ENCODE results near the gene FOXP4. TPM values are rescaled to one million over a fixed set of nuclear protein-coding genes. Genes with fewer than 3 reads are reported as not detected.

Gene FOXP4
- total RNA-seq, 1 donor from 2014 or later: 26.9 TPM

- no peak overlapping the region for H3K4me3 Mint-ChIP-seq (ENCODE audit: unreplicated experiment)
- no peaks in the 10 kb centered on the region for H3K36me3 Mint-ChIP-seq (ENCODE audit: unreplicated experiment)
- peaks cover 16% of the 10 kb centered on the region for H3K27me3 Mint-ChIP-seq (ENCODE audit: unreplicated experiment)
- no peak for TF ChIP-seq CTCF (IDR thresholded peaks at IDR 0.05)
- no peaks in the 10 kb centered on the region for H3K9me3 Mint-ChIP-seq (ENCODE audit: unreplicated experiment)
- no peak for DNase-seq (ENCODE audit: extremely low spot score, unreplicated experiment)
- H3K27ac Mint-ChIP-seq (ENCODE audit: unreplicated experiment): no peak overlapping the region
- peaks cover 38% of the 10 kb centered on the region for H3K4me1 Mint-ChIP-seq (ENCODE audit: unreplicated experiment)
Observed at GRCh38 chr6:41529970-41530369, 16.2 kb upstream of the FOXP4 start.

DNA sequence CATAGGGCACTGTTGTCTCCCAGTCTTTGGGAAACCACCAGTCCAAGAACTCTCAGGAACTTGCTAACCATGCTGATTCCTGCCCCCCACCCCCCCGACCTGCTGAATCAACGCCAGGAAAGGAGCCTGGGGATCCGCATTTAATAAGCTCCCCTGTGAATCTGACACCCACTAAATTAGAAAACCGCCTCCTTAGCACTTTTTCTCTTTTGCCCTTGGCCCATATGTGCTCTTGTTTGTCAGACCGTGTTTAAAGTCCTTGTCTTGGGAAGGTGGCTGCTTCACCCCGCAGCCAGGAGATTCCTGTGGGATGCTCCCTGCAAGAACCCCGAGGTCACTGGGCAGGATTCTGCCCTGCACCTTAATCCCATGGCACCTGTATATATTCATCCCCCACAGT lies 15.7 kb upstream of the FOXP4 start:
- DNase-seq (ENCODE audit: extremely low spot score, unreplicated experiment): no peak
- peaks cover 38% of the 10 kb centered on the region for H3K4me1 Mint-ChIP-seq (ENCODE audit: unreplicated experiment)
- H3K36me3 Mint-ChIP-seq (ENCODE audit: unreplicated experiment): no peaks in the 10 kb centered on the region
- peaks cover 17% of the 10 kb centered on the region for H3K27me3 Mint-ChIP-seq (ENCODE audit: unreplicated experiment)
- H3K27ac Mint-ChIP-seq (ENCODE audit: unreplicated experiment): no peak overlapping the region
- H3K9me3 Mint-ChIP-seq (ENCODE audit: unreplicated experiment): no peaks in the 10 kb centered on the region
- no peak overlapping the region for H3K4me3 Mint-ChIP-seq (ENCODE audit: unreplicated experiment)
- TF ChIP-seq CTCF (IDR thresholded peaks at IDR 0.05): no peak

- no peak for TF ChIP-seq CTCF (IDR thresholded peaks at IDR 0.05)
- H3K27ac Mint-ChIP-seq (ENCODE audit: unreplicated experiment): no peak overlapping the region
- no peak for DNase-seq (ENCODE audit: extremely low spot score, unreplicated experiment)
- no peaks in the 10 kb centered on the region for H3K36me3 Mint-ChIP-seq (ENCODE audit: unreplicated experiment)
- H3K27me3 Mint-ChIP-seq (ENCODE audit: unreplicated experiment): peaks cover 20% of the 10 kb centered on the region
- peaks cover 38% of the 10 kb centered on the region for H3K4me1 Mint-ChIP-seq (ENCODE audit: unreplicated experiment)
- no peak overlapping the region for H3K4me3 Mint-ChIP-seq (ENCODE audit: unreplicated experiment)
- no peaks in the 10 kb centered on the region for H3K9me3 Mint-ChIP-seq (ENCODE audit: unreplicated experiment)
Observed at GRCh38 chr6:41531016-41531415, 15.2 kb upstream of the FOXP4 start.

DNA sequence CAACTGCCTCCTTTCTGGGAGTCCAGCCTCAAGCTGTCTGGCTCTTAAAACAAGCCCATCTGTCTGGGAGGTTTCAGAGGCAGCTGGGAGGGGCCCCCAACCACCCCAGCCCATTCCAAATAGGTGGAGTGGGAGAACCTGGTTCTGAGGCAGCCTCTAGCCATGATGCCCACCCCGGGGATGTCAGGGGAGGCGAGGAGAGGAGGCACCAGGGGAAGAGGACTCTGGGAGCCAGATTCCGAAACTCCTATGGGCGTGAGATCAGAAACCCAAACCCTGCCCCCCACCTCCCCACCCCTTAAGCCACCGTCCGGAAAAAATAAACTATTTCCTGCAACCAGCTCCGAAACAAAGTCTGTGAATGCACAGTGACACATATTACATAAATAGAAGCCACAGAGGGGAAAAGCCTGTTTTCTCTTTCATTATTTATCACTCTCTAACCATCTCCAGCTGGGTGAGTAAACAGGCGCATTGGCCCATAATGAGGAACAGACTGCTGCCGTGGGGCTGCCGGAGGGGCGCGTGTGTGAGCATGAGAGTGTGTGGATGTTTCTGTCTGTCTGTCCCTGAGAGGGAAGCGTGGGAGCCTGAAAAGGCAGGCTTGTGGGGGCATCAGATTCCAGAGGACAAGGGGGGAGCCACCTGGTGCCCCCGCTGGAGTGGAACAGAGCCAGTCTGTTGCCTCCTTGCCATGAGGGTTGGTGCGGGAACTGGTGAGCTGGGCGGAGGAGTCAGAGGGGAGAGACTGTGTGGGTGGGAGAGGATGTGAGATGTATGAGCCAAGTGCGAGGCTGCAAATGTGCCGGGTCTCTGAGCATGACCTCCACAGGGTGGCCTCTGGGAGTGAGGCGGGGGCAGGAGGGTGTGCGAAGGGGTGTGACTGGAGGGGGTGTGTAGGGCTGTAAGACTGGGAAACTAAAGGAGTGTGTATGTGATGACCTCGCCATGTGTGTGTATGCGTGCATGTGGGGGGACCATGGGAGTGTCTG lies 14.3 kb upstream of the FOXP4 start:
- peaks cover 38% of the 10 kb centered on the region for H3K4me1 Mint-ChIP-seq (ENCODE audit: unreplicated experiment)
- peak overlapping the region; percentile 74 for H3K27ac Mint-ChIP-seq (ENCODE audit: unreplicated experiment)
- DNase-seq (ENCODE audit: extremely low spot score, unreplicated experiment): no peak
- H3K36me3 Mint-ChIP-seq (ENCODE audit: unreplicated experiment): no peaks in the 10 kb centered on the region
- no peak for TF ChIP-seq CTCF (IDR thresholded peaks at IDR 0.05)
- H3K27me3 Mint-ChIP-seq (ENCODE audit: unreplicated experiment): peaks cover 25% of the 10 kb centered on the region
- H3K4me3 Mint-ChIP-seq (ENCODE audit: unreplicated experiment): peak overlapping the region; percentile 23
- H3K9me3 Mint-ChIP-seq (ENCODE audit: unreplicated experiment): no peaks in the 10 kb centered on the region

DNA sequence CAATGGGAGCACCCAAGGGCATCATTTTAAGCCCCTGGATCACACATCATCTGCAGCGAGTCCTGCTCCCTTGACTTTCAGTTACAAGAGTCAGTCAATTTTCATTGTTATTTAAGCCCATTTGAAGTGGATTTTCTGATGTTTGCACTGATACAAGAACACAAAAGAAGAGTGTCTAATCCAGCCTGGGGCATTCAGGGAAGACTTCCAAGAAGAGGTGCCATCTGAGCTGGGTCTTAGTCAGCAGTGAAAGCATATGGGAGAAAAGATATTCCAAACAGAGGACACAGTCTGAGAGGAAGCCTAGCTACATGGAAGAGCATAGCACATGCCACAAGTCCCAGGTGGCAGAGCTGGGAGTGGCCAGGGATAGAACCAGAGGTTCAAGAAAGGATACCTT lies 10.4 kb upstream of the FOXP4 start:
- no peak overlapping the region for H3K4me3 Mint-ChIP-seq (ENCODE audit: unreplicated experiment)
- no peak overlapping the region for H3K27ac Mint-ChIP-seq (ENCODE audit: unreplicated experiment)
- H3K36me3 Mint-ChIP-seq (ENCODE audit: unreplicated experiment): no peaks in the 10 kb centered on the region
- no peak for DNase-seq (ENCODE audit: extremely low spot score, unreplicated experiment)
- H3K9me3 Mint-ChIP-seq (ENCODE audit: unreplicated experiment): no peaks in the 10 kb centered on the region
- H3K4me1 Mint-ChIP-seq (ENCODE audit: unreplicated experiment): peaks cover 25% of the 10 kb centered on the region
- H3K27me3 Mint-ChIP-seq (ENCODE audit: unreplicated experiment): peaks cover 29% of the 10 kb centered on the region
- TF ChIP-seq CTCF (IDR thresholded peaks at IDR 0.05): no peak

Measured in osteocyte (in vitro differentiated cells).